Heart right ventricle (tissue), 16 donors: ENCODE data around the gene TFAP2E. TPM values are rescaled to one million over a fixed set of nuclear protein-coding genes. Genes with fewer than 3 reads are reported as not detected.

Experiments
- ATAC-seq, 8 donors: fragments of 200-7000 bp; cut with Tn5 transposase; one replicate each; pipeline ENCODE4 v1.9.1; 2020; ENCODE audit warnings: mild to moderate bottlenecking in 8 of 8, moderate library complexity in 8 of 8, moderate number of reproducible peaks in 1 of 8
- DNase-seq, 2 donors: peaks; one replicate each; pipeline ENCODE4 v3.0.0-alpha.2; 2020
- H3K27ac ChIP-seq, 10 donors: fragments of 200-600 bp; sonication (generic) in 2 of 10; one replicate each; pipeline versions ENCODE4 v1.5.0 to v1.8.0; 2020 to 2022; ENCODE audit warnings: mild to moderate bottlenecking in 3 of 10
- H3K27me3 ChIP-seq, 7 donors: fragments of 200-600 bp; one replicate each; pipeline ENCODE4 v1.8.0; 2021 to 2022; ENCODE audit warnings: mild to moderate bottlenecking in 2 of 7
- H3K36me3 ChIP-seq, 9 donors: fragments of 200-600 bp; sonication (generic) in 1 of 9; one replicate each; pipeline versions ENCODE4 v1.5.0 to v1.8.0; 2020 to 2022; ENCODE audit warnings: mild to moderate bottlenecking in 2 of 9
- H3K4me1 ChIP-seq, 9 donors: fragments of 200-600 bp; sonication (generic) in 1 of 9; one replicate each; pipeline versions ENCODE4 v1.5.0 to v1.8.0; 2020 to 2022; ENCODE audit warnings: mild to moderate bottlenecking in 4 of 9
- H3K4me3 ChIP-seq, 10 donors: fragments of 200-600 bp; sonication (generic) in 2 of 10; one replicate each; pipeline versions ENCODE4 v1.5.0 to v1.8.0; 2020 to 2022; ENCODE audit warnings: mild to moderate bottlenecking in 7 of 10, moderate library complexity in 2 of 10
- H3K9me3 ChIP-seq, 11 donors: fragments of 200-600 bp in 10 of 11; sonication (generic) in 2 of 11; one replicate each; pipeline versions ENCODE4 v1.5.0 to v1.8.0; 2013 to 2022; ENCODE audit warnings: mild to moderate bottlenecking in 2 of 11, control low read depth in 1 of 11, moderate library complexity in 1 of 11
- CTCF ChIP-seq, 9 donors: fragments of 200-600 bp; sonication (generic) in 2 of 9; IDR thresholded peaks; one replicate each; pipeline versions ENCODE4 v1.5.0 to v1.8.0; 2021 to 2022; ENCODE audit warnings: antibody characterized with exemption in 9 of 9, mild to moderate bottlenecking in 5 of 9, moderate library complexity in 1 of 9
- WGBS, 2 donors: extraction: QIAGEN DNeasy Blood & Tissue Kit; methylation state at CpG; one replicate each; pipeline ENCODE4 v1.1.7; 2013; ENCODE audit warnings: inconsistent platforms in 1 of 2; 5-methylcytosine and 5-hydroxymethylcytosine counted together
- intact Hi-C, 10 donors: fragments of 100-400 bp; cut with DNase I; formaldehyde crosslinking; loops; one replicate each; pipeline versions ENCODE4 v1.11.1 to v1.14.2; 2022
- long read RNA-seq, 3 donors: library from polyadenylated mRNA; unstranded; transcript quantifications; one replicate each; pipeline ENCODE4 v2.0.0, GENCODE V29; 2020 to 2021
- polyA plus RNA-seq, 2 donors: library from polyadenylated mRNA; stranded (reverse); fragments of 200-250 nt; gene quantifications; one replicate each; pipeline ENCODE4 v1.2.3, GENCODE V29; 2013
- total RNA-seq, 10 donors: library from RNA; stranded (reverse); fragmentation: NEBNext Ultra II Directional in 3 of 10; extraction: Animal tissue kit (Norgen Biotek cat#: 25700) in 3 of 10; gene quantifications; one replicate each; pipeline versions ENCODE4 v1.2.1 to v1.2.4, GENCODE V29; 2021 to 2023
- donor health status: Arrhythmogenic right ventricular cardiomyopathy.
- donor health status: ischemic (EF 13 %, LVEDD 7.1; RV severe dilation, severe dysfunction).
- donor health status: healthy with polysubstance abuse.
- donor health status: DM: no; HTN: yes; CAD: no.
- donor health status: DM: no; HTN: no; CAD: no.
- donor health status: ischemic (EF 25% LVEDD 6.9; RV normal size, moderate dysfunction).
- donor health status: ischemic (EF 25% LVEDD 5.7; RV mildly dilated, moderate dysfunction).
- donor health status: healthy.
- donor health status: DM: yes; HTN: yes; CAD: no.
- donor health status: Ischemic cardiomyopathy.
- donor health status: ischemic (EF 35%, LVEDD 5.7; RV mildly dilated, moderate dysfunction).
- donor health status: nonischemic (EF 11% LVEDD 7.7; RV severe dilation, severe dysfunction).
- donor health status: DM: yes; HTN: yes; CAD: no.
- donor health status: PGD.
- donor health status: ischemic (EF 29% LVEDD 5.4; RV normal size, mild dysfunction).
- donor health status: nonischemic (EF 23%, LVEDD 6.1; RV moderate dilation, normal function).

The TFAP2E gene
- under 1 TPM in 7 of 10 donors, not detected in 3; 0.18 to 0.56 (median 0.40) TPM for total RNA-seq
- 1 to 10 TPM in 1 of 2 donors, under 1 TPM in 1; 0.22 to 1.4 TPM for polyA plus RNA-seq
- long read RNA-seq, donor 1: 0 reads
- long read RNA-seq, donor 2: 0 reads
- long read RNA-seq, donor 3: 0 reads

- no peak for TF ChIP-seq CTCF (IDR thresholded peaks at IDR 0.05)
- ATAC-seq (peak in 7 of 8 donors; percentile 17 to 54 (median 36)), DNase-seq (no peak)
- intact Hi-C loops: loop anchor here in 2 of 10 donors (5.0 to 10.0 kb wide), 3 partner anchors 154 to 201 kb away; no protein-coding TSS in a partner anchor
- Histone ChIP-seq H3K9me3 (no peaks in the 10 kb centered on the region), H3K27ac (no peak within 1 kb of the TSS), H3K27me3 (peaks cover 27 to 94% (median 78%) of the 10 kb centered on the region in 7 donors), H3K4me1 (peaks cover 3 to 52% (median 20%) of the 10 kb centered on the region in 9 donors), H3K4me3 (peak within 1 kb of the TSS; percentile 20 to 54 (median 48)), H3K36me3 (no peaks in the 10 kb centered on the region)
- WGBS, 2 donors: 7 to 10% methylated on average over 92 to 95 of the region's 95 CpGs
Measured at GRCh38 chr1:35573198-35574124, at the start of gene TFAP2E. TFAP2E (plus strand) TSS chr1:35573314; CDS start chr1:35573578, 264 bp downstream.

- Histone ChIP-seq H3K27me3 (no peaks in the 10 kb centered on the region), H3K4me3 (no peak overlapping the region), H3K9me3 (peaks cover 0 to 2% (median 0%) of the 10 kb centered on the region in 11 donors), H3K27ac (no peak overlapping the region), H3K36me3 (peaks cover 0 to 4% (median 0%) of the 10 kb centered on the region in 9 donors), H3K4me1 (peaks cover 0 to 9% (median 0%) of the 10 kb centered on the region in 9 donors)
- DNase-seq (no peak), ATAC-seq (no peak)
- WGBS, 2 donors: 90 to 92% methylated on average over 2 of the region's 2 CpGs
- intact Hi-C loops: no loop called here
- TF ChIP-seq CTCF (IDR thresholded peaks at IDR 0.05): no peak
Measured at GRCh38 chr1:35524106-35524505, 49.0 kb upstream of the TFAP2E start.

- Histone ChIP-seq H3K36me3 (peaks cover 0 to 21% (median 0%) of the 10 kb centered on the region in 9 donors), H3K9me3 (peaks cover 0 to 18% (median 0%) of the 10 kb centered on the region in 11 donors), H3K27ac (no peak overlapping the region), H3K4me1 (peaks cover 2 to 45% (median 25%) of the 10 kb centered on the region in 9 donors), H3K4me3 (no peak overlapping the region), H3K27me3 (no peaks in the 10 kb centered on the region)
- 78 to 79% methylated on average over 5 of the region's 5 CpGs for WGBS, 2 donors
- intact Hi-C loops: no loop called here
- no peak for DNase-seq
- no peak for TF ChIP-seq CTCF (IDR thresholded peaks at IDR 0.05)
- no peak for ATAC-seq
Measured at GRCh38 chr1:35530168-35530567, 42.9 kb upstream of the TFAP2E start.

- Histone ChIP-seq H3K27me3 (no peaks in the 10 kb centered on the region), H3K36me3 (peaks cover 0 to 21% (median 0%) of the 10 kb centered on the region in 9 donors), H3K4me1 (peaks cover 2 to 52% (median 25%) of the 10 kb centered on the region in 9 donors), H3K27ac (peak overlapping the region in 6 of 10 donors; percentile 5 to 65 (median 34)), H3K4me3 (no peak overlapping the region), H3K9me3 (peaks cover 0 to 18% (median 0%) of the 10 kb centered on the region in 11 donors)
- intact Hi-C loops: no loop called here
- no peak for TF ChIP-seq CTCF (IDR thresholded peaks at IDR 0.05)
- 78 to 87% methylated on average over 2 of the region's 2 CpGs for WGBS, 2 donors
- ATAC-seq: peak; percentile 29 to 92 (median 76)
- no peak for DNase-seq
Measured at GRCh38 chr1:35530946-35531345, 42.2 kb upstream of the TFAP2E start.
